ENCODE data around the gene LRP5. TPM values are rescaled to one million over a fixed set of nuclear protein-coding genes. Genes with fewer than 3 reads are reported as not detected.
A peak's percentile ranks its signal among the peaks of the same experiment; 100 is the strongest.

Gene LRP5
- polyA plus RNA-seq, 3 donors = 0.23 to 0.29 TPM; not detected in 1

DNA sequence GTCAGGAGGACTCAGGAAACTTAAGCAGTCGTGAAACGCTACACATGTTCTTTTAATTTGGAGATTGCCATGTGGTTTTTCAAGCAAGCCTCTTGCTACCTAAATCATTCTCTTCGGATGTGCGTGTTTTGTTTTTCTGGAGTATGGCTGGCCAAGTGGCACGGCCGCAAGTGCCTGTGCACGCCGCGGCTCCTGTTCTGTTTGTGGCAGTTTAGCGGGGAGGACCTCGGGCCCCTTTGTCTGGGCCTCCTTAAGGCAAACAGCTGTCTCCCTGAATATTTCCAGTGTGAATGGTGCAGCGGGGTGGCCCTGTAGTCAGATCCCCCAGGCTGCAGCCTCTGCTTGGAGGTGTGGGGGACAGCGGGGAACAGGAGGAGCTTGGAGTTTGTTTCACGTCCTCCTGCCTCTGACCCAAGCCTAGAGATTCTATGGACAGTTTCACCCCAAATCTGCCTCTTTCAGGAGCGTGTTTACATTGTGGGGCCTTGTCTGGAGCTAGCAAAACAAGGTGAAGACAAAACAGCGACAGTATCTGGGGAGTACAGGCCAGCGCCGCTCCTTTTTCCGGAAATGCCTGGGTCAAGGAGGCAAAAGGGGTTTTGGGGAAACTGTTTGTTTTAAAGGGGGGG is 1.3 kb downstream of the LRP5 start:
- TF ChIP-seq, protein P1, sequence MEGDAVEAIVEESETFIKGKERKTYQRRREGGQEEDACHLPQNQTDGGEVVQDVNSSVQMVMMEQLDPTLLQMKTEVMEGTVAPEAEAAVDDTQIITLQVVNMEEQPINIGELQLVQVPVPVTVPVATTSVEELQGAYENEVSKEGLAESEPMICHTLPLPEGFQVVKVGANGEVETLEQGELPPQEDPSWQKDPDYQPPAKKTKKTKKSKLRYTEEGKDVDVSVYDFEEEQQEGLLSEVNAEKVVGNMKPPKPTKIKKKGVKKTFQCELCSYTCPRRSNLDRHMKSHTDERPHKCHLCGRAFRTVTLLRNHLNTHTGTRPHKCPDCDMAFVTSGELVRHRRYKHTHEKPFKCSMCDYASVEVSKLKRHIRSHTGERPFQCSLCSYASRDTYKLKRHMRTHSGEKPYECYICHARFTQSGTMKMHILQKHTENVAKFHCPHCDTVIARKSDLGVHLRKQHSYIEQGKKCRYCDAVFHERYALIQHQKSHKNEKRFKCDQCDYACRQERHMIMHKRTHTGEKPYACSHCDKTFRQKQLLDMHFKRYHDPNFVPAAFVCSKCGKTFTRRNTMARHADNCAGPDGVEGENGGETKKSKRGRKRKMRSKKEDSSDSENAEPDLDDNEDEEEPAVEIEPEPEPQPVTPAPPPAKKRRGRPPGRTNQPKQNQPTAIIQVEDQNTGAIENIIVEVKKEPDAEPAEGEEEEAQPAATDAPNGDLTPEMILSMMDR (IDR thresholded peaks at IDR 0.05) = no peak
- Histone ChIP-seq H3K4me1 (ENCODE audit: control insufficient read depth in 1 of 2, insufficient read depth in 2 of 2, low read length in 2 of 2) (peaks cover 15 to 19% of the 10 kb centered on the region in 2 donors), H3K9ac (ENCODE audit: insufficient read depth, low read length, poor library complexity, severe bottlenecking) (peak overlapping the region; percentile 51), H3K36me3 (replicated peaks in 1 of 2; ENCODE audit: control insufficient read depth in 1 of 2, insufficient read depth in 2 of 2, low read length in 2 of 2) (no peaks in the 10 kb centered on the region), H2AFZ (ENCODE audit: insufficient read depth, low read depth, low read length, poor library complexity, severe bottlenecking) (peak overlapping the region; percentile 72), H3K4me3 (replicated peaks in 1 of 3; ENCODE audit: low read depth in 2 of 3, low read length in 3 of 3) (peak overlapping the region; percentile 0 to 73 (median 26)), H3K4me2 (replicated peaks; ENCODE audit: extremely low read depth, low read length, poor library complexity, severe bottlenecking) (peak overlapping the region; percentile 86), H4K20me1 (ENCODE audit: insufficient read depth, low read length) (no peaks in the 10 kb centered on the region), H3K79me2 (ENCODE audit: insufficient read depth, low read length) (no peaks in the 10 kb centered on the region), H3K27ac (ENCODE audit: low read depth in 1 of 2, low read length in 2 of 2) (no peak overlapping the region), H3K27me3 (ENCODE audit: control insufficient read depth in 2 of 2, insufficient read depth in 2 of 2, low read length in 2 of 2) (peaks cover 19 to 40% of the 10 kb centered on the region in 2 donors), H3K9me3 (replicated peaks in 1 of 2; ENCODE audit: control insufficient read depth in 1 of 2, insufficient read depth in 1 of 2, low read length in 2 of 2) (no peaks in the 10 kb centered on the region)
- Mint-ChIP-seq H3K27ac (no peak overlapping the region), H3K4me3 (peak overlapping the region; percentile 81 to 92), H3K36me3 (peaks cover 5 to 18% of the 10 kb centered on the region in 2 donors), H3K4me1 (peaks cover 31% of the 10 kb centered on the region), H3K27me3 (ENCODE audit: low read depth in 3 of 3) (peaks cover 49 to 66% (median 57%) of the 10 kb centered on the region in 3 donors), H3K9me3 (peaks cover 0 to 16% (median 5%) of the 10 kb centered on the region in 7 donors)
- 7% methylated on average over 16 of the region's 19 CpGs for WGBS (ENCODE audit: insufficient coverage)
- intact Hi-C loops (cut with micrococcal nuclease) = no loop called here
- DNase-seq = no peak

DNA sequence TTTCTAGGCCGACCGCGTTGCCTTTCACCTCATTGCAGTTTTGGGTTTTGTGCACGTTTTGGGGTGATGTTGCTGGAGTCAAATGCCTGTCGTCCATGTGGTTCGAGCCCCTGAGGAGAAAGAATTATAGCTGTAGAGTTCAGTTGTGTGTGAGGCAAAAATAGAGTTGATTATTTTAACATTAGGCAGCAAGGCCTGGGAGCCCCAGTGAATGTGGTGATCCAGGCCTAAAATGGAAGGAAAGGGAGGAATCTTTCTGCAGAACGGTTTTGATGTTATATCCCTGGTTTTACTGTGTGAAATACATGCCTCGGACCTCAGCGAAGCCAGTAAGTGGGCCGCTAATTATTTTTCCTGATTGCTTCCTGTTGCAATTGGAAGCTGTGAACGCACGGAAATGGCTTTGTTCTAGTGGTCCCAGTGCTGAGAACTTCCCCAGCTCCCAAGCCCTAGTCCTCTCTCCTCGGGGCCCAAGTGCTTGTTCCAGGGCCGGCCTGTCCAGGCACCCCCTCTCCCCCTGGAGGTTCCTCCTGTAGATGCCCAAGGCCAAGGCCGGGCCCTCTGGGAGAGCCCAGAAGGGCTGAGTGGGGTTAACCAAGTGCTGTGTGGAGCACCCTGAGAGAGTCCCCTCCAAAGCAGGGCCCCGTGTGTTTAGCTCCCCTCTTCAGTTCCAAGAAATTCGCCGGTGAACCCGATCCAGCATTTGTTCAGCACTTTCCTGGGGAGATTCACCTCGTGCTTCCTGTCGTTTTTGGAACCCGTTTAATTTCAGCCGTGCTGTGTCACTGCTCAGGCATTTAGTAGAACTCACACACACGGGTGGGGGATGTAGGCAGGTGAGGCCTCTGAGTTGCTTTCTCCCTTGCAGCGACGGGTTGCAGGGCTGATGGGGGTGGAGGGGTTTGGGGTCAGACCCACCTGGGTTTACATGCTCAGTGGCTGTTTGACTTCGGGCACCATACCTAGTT is 2.1 kb downstream of the LRP5 start:
- H3K4me3 Mint-ChIP-seq = peak overlapping the region in 1 of 2 donors; percentile 92
- WGBS (ENCODE audit: insufficient coverage) = 10% methylated on average over 24 of the region's 27 CpGs
- no peak for DNase-seq
- Histone ChIP-seq H2AFZ (ENCODE audit: insufficient read depth, low read depth, low read length, poor library complexity, severe bottlenecking) (peak overlapping the region; percentile 72), H4K20me1 (ENCODE audit: insufficient read depth, low read length) (no peaks in the 10 kb centered on the region), H3K4me2 (replicated peaks; ENCODE audit: extremely low read depth, low read length, poor library complexity, severe bottlenecking) (peak overlapping the region; percentile 86), H3K36me3 (replicated peaks in 1 of 2; ENCODE audit: control insufficient read depth in 1 of 2, insufficient read depth in 2 of 2, low read length in 2 of 2) (no peaks in the 10 kb centered on the region), H3K27me3 (ENCODE audit: control insufficient read depth in 2 of 2, insufficient read depth in 2 of 2, low read length in 2 of 2) (peaks cover 19 to 40% of the 10 kb centered on the region in 2 donors), H3K79me2 (ENCODE audit: insufficient read depth, low read length) (no peaks in the 10 kb centered on the region), H3K27ac (ENCODE audit: low read depth in 1 of 2, low read length in 2 of 2) (no peak overlapping the region), H3K9ac (ENCODE audit: insufficient read depth, low read length, poor library complexity, severe bottlenecking) (no peak overlapping the region), H3K4me3 (replicated peaks in 1 of 3; ENCODE audit: low read depth in 2 of 3, low read length in 3 of 3) (peak overlapping the region in 1 of 3 experiments; percentile 73), H3K9me3 (replicated peaks in 1 of 2; ENCODE audit: control insufficient read depth in 1 of 2, insufficient read depth in 1 of 2, low read length in 2 of 2) (no peaks in the 10 kb centered on the region), H3K4me1 (ENCODE audit: control insufficient read depth in 1 of 2, insufficient read depth in 2 of 2, low read length in 2 of 2) (peaks cover 15 to 19% of the 10 kb centered on the region in 2 donors)
- TF ChIP-seq, protein P1 (IDR thresholded peaks at IDR 0.05) = no peak
- peak overlapping the region in 1 of 7 donors; percentile 66 for H3K27ac Mint-ChIP-seq
- intact Hi-C loops (cut with micrococcal nuclease) = no loop called here
- H3K9me3 Mint-ChIP-seq = peaks cover 0 to 16% (median 5%) of the 10 kb centered on the region in 7 donors
- H3K36me3 Mint-ChIP-seq = peaks cover 5 to 18% of the 10 kb centered on the region in 2 donors
- H3K27me3 Mint-ChIP-seq (ENCODE audit: low read depth in 3 of 3) = peaks cover 49 to 66% (median 57%) of the 10 kb centered on the region in 3 donors
- H3K4me1 Mint-ChIP-seq = peaks cover 31% of the 10 kb centered on the region

All from CD14-positive monocyte (primary cell).